ENCODE data around the gene MPEG1. TPM values are rescaled to one million over a fixed set of nuclear protein-coding genes. Genes with fewer than 3 reads are reported as not detected.
A peak's percentile ranks its signal among the peaks of the same experiment; 100 is the strongest.

The MPEG1 gene
- total and polyA plus RNA-seq, 2 of the 13 experiments (the other 11 are each of a cell fraction or from before 2014, with no cell fraction given) = not detected

- 0 out of 2 replicates have a peak, but pooled peaks have one; percentile 27 for TF ChIP-seq MLXIP (CRISPR knock-in tag; IDR thresholded peaks at IDR 0.05; ENCODE audit: borderline replicate concordance)
- TF ChIP-seq MYC (CRISPR knock-in tag; IDR thresholded peaks at IDR 0.05; ENCODE audit: borderline replicate concordance) = peak; percentile 72
- TF ChIP-seq ETS1 (CRISPR knock-in tag; IDR thresholded peaks at IDR 0.05) = 0 out of 2 replicates have a peak, but pooled peaks have one; percentile 74
- no peak for TF ChIP-seq ZFP41 (CRISPR knock-in tag; IDR thresholded peaks at IDR 0.05; ENCODE audit: borderline replicate concordance)
- no peak for TF ChIP-seq CERS6 (CRISPR knock-in tag; IDR thresholded peaks at IDR 0.05)
- 0 out of 2 replicates have a peak, but pooled peaks have one; percentile 46 for TF ChIP-seq ZHX1 (CRISPR knock-in tag; IDR thresholded peaks at IDR 0.05; ENCODE audit: low read depth)
- 0 out of 2 replicates have a peak, but pooled peaks have one; percentile 42 for TF ChIP-seq KLF15 (CRISPR knock-in tag; IDR thresholded peaks at IDR 0.05; ENCODE audit: borderline replicate concordance)
- TF ChIP-seq ZBTB39 (CRISPR knock-in tag; IDR thresholded peaks at IDR 0.05) = no peak
- peak; percentile 82; the same call in 1 of the 2 replicates for TF ChIP-seq ZNF552 (CRISPR knock-in tag; IDR thresholded peaks at IDR 0.05; ENCODE audit: borderline replicate concordance)
- TF ChIP-seq HMGA1 (CRISPR knock-in tag; conservative IDR thresholded peaks at IDR 0.05) = no peak
- peak; percentile 67; the same call in 1 of the 2 replicates for TF ChIP-seq MED13 (CRISPR knock-in tag; IDR thresholded peaks at IDR 0.05)
- TF ChIP-seq ZNF337 (CRISPR knock-in tag; IDR thresholded peaks at IDR 0.05; ENCODE audit: borderline replicate concordance, low read depth) = no peak
- no peak for TF ChIP-seq MLX (CRISPR knock-in tag; IDR thresholded peaks at IDR 0.05)
- 0 out of 2 replicates have a peak, but pooled peaks have one; percentile 53 for TF ChIP-seq CCDC6 (CRISPR knock-in tag; IDR thresholded peaks at IDR 0.05)
Measured at GRCh38 chr11:59171508-59172322, 41.0 kb downstream of the MPEG1 start, which contains the start of gene DTX4 (continued).

Data from HepG2 (cell line).